ENCODE data around the gene TLE7.

- TF ChIP-seq CTCF (IDR thresholded peaks at IDR 0.05; ENCODE audit: low read length) (no peak), EZH2phosphoT487 (IDR thresholded peaks at IDR 0.05; ENCODE audit: low read length) (no peak)
Observed at GRCh38 chr16:71426069-71426879, 15.6 kb downstream of the TLE7 start.

Data from MM.1S (cell line).